Hypothalamus (tissue), 51 donors: ENCODE results near the gene CPB2.

Source experiments
- DNase-seq, 51 donors: peaks; one replicate each; lab custom pipeline; 2025; lab: John Stamatoyannopoulos, UW

Gene CPB2

DNA sequence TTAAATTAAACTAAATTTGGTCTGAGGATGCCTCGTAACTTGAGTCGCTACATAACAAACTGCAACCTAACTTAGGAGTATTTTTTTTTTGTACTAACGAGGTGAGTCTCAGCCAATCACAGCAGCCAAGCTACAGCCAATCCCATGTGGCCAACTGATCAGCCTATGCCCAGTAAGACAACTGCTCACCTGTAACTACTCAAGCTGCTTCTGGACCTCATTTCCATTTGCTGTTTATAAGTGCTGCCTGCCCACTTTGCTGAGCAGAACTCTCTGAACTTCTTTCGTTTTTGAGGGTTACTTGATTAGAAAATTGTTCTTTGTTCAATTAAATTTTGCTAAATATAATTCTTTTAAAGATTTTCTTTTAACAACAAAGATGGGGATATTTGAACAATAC is 3.8 kb downstream of the CPB2 start:
- no peak for DNase-seq

DNA sequence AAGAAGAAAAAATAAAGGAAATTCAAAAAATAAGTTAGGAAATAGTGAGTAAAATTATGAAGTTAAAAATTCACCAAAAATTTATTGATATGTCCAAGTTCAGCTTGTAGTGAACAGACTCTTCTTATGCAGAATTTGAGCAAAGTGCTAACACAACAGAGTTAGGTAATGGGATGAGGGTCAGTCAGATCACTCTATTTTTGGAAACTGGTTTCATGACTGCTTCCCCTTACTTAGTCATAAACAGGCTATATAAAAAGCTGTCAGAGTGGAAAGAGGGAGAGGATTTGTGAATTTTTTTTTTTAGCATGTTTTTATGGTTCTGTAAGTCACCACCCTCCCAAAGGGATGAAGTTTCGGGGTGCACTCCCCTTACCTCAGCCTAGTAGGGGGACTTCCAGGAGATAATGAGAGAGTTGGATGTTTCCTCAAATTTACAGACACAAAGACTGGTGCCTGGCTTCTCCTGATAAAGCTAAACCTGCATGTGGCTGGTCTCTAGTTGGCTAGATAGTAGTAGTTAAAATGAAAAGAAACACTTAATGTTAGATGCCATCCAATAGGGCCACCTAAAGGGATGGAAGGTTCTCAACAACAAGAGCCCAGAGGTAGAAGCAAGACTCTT is 4.5 kb downstream of the CPB2 start:
- DNase-seq, result peak in 1 of 51 donors; percentile 32

DNA sequence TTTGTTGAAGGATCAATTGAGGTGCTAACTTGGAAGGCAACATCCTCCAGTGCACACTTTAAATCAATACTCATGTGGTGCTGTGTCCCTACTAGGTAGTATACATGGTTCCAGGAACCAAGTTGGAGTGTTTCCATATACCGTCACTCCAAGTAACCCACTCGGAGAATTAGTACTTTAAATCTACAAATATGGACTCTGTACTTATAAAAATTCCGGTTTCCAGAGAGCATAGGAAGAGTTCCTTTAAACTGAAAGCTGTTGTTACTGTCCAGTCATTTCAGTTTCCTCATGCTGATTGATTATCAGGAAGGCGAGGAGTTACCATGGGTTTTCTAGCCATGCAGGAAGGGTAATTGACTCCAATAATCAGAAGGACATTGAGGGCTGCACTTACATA is 7.2 kb downstream of the CPB2 start:
- DNase-seq, result no peak

DNA sequence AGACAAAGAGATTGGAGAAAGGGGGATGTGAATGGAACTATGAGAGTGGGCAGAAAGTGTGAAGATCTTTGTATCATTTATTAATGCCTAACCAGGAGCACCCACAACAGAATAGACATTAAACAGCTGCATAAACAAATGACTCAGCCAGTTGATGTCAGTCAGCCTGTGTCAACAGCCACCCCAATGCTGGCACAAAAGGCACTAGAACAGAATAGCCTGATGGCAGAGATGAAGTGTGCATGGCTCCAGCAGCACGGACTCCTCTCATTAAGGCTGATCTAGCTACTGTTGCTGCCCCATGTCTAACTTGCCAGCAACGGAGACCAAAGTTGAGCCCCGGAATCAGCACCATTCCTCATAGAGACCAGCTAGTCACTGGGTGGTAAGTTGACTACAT is 7.8 kb downstream of the CPB2 start:
- peak in 18 of 51 donors; percentile 8 to 74 (median 40) for DNase-seq

DNA sequence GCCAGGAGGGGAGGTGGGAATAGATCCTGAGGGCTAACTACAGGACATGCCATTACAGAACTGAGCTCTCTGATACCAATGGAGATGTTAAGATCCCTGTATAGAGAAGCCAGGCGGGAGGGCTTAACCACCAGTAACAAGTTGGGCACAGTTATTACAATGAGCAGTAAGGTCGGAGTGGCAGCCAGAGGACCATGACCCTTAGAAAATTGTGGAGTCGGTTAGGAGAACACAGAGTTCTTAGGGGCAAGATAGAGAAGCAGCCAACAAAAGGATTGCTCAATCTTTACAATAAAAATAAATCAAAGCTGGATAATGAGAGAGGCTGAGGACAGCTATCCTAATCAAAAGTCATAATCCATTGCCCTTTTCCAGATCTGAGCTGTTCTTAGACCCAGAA is 10.4 kb downstream of the CPB2 start:
- no peak for DNase-seq

DNA sequence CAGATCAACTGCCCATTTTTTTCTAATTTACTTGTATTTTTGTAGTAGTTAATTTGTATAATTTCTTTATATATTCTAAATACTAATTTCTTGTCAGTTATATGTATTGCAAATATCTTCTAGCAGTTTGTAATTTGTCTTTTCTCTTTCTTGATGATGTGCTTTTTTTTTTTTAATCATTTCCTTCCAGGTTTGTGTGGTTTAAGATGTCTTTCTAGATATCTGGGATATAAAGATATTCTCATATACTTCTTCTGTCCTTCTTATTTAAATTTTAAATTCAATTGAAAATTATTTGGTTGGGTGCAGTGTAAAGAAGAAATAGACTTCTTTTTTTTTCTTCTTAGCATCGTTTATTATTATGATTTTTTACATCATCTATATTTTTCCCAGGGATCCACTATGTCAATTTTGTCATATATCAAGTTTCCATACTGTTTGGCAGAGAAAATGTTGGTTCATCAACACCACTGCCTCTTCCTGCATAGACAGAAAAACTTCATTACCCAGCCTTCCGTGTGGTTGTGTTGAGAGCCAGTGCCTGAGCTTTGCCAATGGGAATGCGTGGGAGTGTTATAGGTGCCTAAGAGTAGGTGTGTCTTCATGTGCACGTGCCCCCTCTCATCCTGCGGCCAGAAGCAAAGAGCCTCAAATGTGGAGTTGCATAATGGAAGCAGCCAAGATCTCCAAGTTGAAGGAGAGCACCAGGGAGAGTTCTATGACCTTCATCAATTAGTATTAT is 15.8 kb downstream of the CPB2 start:
- no peak for DNase-seq

DNA sequence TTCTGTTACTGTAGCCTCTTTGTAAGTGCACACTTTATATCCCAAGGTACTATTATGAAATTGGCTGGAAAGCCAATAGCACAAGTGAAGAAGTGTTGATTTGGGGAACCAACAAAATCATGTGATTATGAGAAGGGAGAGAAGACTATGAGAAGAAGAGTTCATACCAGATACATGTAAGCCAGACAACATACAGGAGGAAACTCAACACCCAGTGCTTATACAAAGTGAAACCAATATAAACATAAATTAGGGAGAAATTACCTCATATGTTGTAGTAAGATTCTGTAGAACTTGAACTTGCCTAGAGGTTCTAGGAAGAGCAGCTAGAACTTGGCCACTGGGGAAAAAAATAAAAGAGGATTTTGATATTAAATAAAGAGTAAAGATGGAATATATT is 17.4 kb downstream of the CPB2 start:
- no peak for DNase-seq

DNA sequence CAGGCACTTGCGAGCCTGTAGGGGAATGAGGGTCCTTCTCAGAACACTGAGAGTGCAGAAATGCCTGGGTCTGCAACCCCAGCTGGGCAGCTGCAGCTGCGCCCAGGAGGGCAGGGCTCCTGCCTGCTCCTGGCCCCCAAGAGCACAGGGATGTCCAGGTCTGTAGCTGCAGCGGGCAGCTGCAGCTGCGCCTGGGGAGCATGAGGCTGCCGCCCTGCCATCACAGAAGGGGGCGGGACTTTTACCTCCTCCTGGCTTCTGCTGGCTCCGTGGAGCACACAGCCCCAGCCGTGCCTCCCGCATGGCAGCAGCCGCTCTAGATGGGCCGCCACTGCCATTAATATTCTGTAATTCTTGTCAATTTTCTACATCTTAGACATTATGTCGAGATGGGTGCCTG is 17.8 kb downstream of the CPB2 start:
- no peak for DNase-seq

DNA sequence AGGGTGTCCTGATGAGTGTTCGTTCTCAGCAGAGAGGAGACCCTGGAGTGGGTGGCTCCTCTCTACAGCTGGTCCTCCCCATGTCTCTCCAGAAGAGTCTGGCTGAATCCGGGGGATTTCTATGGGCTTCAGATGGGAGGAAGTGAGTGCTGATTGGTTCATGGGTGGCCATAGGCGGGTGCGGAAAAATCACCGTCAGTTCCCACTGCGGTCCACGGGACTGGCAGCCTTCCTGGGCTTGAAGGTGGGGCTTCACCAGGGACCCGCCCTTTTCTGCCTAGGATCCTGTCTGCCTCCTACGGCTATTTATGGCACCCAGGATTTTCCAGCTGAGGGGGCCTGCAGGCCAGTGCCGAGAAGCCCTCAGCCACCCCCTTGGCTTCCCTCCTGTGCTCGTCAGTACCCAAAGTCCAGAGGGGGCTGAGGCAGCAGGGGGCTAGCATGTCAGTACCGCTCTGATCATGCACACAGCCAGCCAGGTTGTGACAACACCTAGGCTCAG is 18.4 kb downstream of the CPB2 start:
- no peak for DNase-seq

DNA sequence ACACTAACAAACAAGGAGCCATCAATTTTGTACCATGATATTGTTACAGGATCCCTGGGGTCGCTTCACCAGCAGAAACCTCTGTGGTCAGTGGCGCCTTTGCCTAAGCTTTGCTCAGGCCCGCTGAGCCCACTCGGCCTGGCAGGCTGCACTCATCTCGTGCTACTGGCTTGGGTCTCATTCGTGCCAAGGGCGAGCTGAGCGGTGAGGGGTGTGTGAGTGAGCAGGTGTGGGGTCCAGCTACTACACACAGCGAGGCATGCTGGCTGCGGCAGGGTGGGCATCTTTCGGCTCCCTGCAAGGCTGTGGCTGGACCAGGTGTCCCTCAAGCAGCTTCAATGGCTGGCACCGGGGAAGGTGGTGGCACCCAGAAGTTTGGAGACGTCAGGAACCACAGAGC is 19.1 kb downstream of the CPB2 start:
- no peak for DNase-seq

DNA sequence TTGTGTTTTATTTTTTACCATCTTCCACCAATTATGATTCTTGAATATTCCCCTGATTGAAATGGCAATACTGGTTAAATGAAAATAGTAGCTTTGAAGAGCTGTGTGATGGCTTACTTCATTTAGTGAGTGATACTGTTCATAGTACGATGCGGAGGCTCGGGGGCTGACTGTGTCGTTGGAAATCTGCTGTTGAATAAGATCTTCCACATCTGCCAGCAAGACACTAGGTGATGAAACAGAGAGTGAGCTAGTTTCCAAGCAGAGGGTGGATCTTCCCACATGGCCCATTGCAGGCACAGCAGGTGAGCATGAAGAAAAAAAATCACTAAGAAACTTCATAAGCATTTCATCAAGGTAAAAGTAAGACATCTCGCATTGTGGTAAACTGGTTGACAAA is 22.5 kb downstream of the CPB2 start:
- DNase-seq, result no peak

DNA sequence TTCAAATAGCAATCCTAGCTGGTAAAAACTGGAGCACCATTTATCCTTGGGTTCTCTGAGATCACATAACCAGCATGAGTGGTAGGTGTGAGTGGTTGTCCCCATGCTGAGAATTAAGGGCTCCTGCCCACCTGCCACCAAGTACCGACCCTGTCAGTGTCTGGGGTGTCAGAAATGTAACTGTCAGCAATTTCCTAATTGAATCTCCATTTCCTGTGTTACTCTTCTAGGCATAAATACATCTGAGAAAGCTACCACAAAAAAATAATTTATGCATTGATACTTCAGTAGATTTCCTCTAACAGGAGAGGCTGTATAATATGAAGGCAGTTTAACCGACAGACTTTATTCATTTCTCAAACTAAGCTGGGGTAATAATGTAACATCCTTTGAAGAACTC is 25.1 kb downstream of the CPB2 start:
- no peak for DNase-seq

DNA sequence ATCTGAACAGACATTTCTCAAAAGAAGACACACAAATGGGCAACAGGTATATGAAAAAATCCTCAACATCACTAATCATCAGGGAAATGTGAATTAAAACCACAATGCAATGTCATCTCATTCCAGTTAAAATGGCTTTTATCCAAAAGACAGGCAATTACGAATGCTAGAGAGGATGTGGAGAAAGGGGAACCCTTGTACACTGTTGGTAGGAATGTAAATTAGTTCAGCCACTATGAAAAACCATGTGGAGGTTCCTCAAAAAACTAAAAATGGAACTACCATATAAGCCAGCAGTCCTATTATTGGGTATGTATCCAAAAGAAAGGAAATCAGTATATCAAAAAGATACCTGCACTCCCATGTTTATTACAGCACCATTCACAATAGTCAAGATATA is 27.6 kb downstream of the CPB2 start:
- DNase-seq, result no peak

DNA sequence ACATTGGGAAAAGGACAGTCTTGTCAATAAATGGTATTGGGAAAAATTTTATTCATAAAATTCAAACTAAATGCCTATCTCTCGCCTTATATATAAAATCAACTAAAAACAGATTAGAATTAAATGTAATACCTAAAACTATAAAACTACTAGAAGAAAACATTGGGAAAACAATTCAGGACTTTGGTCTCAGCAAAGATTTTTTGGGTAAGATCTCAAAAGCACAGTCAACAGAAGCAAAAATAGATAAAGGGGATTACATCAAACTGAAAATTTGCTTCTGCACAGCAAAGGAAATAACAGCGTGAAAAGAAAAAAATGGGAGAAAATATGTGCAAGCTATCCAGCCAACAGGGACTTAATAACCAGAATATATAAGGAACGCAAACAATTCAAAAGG is 28.0 kb downstream of the CPB2 start:
- DNase-seq, result no peak

DNA sequence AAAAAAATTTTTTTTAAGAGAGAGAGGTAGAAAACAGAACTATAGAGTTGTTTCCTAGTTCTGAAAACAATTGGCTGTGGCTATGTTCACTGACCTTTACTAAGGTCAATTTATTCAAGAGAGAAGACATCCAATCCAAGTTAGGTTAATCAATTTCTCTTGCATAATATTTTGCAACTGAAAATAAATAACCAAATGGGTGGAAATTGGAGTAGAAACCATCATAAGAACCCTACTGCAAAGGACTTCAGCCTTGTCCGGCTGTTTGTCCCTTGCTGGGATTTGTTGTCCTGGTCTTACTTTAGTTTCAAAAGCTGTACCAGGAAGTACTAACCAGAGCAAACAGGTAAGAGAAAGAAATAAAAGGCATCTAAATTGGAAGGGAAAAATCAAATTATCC is 29.0 kb downstream of the CPB2 start:
- no peak for DNase-seq

DNA sequence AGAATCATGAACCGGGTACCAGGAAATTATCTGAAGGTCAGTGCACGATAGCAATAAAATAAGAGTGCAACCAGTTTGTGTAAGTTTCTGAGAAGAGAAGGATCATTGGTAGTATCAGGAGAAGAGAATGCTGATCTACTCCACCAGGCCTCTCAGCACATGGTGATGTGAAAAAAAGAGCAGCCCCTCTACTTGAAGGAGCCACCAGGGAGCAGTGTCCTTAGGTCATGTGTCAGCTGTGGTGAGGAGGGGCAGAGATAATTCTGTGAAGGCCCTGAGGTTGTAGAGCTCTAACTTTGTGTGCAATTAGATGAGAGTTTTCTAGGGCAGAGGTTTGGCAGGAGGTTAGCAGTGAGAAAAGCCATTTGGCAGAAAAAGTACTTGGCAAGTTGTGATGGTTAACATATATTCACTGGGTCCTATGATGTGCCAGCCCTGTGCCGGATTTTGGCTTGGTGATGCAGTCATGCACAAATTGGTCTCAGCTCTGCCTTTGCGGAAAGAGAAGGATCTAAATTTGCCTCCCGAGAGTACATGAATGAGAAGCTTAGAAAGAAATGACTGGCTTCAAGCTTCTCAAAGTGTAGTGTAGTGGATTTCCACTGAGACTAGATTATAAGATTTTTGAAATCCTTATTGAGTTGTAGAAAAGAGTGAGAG is 33.1 kb downstream of the CPB2 start:
- DNase-seq, result no peak

DNA sequence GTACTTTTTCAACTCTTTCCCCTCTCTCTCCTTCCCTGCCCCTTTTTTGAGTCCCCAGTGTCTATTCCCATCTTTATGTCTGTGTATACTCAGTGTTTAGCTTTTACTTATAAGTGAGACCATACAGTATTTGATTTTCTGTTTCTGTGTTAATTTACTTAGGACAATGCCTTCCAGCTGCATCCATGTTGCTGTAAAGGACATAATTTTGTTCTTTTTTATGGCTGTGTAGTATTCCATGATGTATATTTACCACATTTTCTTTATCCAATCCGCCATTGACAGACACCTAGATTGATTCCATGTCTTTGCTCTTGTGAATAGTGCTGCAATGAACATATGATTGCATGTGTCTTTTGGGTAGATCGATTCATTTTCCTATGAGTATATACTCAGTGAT is 41.5 kb downstream of the CPB2 start:
- DNase-seq, result no peak

DNA sequence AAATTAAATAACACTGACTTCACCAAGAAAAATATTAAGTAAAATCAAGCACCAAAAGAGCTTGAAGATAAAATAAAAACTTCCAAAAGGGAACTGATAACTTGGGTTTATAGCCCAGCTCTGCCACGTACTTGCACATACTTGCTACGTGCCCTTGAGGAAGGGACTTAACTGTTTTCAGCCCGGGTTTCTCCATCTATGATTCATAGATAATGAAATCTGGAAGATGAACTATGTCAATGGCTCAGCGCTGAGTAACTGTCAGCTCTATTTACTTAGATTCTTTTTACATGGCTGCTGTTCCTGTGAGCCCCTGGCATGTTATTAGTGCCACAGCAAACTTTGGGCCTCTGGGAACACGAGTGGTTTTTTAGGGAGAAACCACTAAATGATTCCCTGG is 42.6 kb downstream of the CPB2 start:
- no peak for DNase-seq

DNA sequence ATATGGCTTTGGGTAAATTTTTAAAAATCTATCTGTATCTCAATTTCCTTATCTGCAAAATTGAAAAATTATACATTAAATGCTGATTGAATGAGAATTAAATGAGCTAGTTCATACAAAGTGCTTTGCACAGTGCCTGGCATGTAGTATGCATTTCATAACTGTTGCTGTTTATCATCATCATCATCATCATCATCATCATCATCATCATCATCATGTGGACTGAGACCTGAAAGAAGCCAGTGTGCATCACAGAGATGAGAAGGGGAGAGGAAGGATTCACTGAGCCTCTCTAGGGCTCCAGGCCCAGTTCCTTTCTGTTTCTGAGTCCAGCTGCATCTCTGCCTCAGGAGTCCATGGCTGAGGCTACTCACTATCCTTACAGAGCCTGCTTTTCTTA is 45.4 kb downstream of the CPB2 start:
- peak in 4 of 51 donors; percentile 1 to 20 (median 4) for DNase-seq

DNA sequence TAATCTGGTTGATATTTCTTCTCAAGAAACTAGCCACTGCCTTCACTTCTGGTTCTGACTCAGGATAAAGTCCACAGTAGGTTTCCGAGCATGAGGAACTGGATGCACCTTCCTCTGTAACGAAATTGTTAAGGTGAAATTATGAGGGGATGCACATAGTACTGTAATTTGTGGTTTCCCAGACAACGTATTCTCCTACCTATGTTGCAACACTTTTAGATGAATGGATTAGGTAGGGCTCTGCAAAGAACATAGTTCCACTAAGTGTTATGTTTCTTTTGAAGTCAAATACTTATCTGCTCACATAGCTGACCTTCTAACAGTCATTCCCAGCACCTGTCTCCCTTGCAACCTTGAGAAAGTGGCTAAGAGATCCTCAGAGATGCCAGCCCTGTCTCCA is 46.6 kb downstream of the CPB2 start:
- no peak for DNase-seq

DNA sequence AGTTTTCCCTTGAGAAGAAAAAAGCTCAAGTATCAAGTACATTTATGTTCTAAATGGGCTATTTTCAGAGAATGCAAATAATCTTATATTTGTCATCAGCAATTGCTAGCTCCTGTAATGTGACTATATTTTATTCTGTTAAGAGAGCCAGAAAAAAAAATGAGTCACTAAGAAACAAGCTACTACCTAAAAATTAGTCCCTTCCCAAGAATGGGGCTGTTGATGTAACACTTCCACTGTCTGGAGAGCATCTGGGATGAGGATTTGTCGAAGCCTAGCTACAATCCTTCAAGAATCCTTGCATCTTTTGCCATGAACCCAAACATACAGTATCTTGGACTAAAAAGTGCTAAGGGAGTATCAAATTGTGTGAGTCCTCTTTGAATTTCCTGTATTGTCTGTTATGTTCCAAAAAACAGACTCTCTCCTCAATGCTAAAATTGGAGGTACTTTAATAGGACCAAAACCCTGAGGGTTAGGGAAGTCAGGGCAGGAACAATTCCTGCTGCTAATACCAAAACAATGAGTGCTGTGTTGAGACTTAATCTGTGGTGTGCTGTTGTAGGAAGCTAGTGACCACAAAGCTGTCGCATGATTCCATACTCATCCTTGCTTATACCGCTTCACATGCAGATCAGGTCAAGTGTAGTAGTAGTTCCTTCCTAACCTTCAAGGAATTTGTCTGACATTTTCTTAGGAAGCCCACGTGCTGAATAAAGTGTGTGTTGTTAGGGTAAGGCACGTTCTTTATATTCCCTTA is 47.4 kb downstream of the CPB2 start:
- peak in 7 of 51 donors; percentile 2 to 53 (median 9) for DNase-seq
